K562 (cell line): ENCODE results near the gene IRS1. TPM values are rescaled to one million over a fixed set of nuclear protein-coding genes. Genes with fewer than 3 reads are reported as not detected.
A peak's percentile ranks its signal among the peaks of the same experiment; 100 is the strongest.

Experiments used
- DNMT1 ChIP-seq: fragments of 450-650 bp; IDR thresholded peaks from 2 replicates; pipeline ENCODE4 v1.6.1; 2016; ENCODE audit warnings: antibody characterized with exemption, mild to moderate bottlenecking
- ELK1 ChIP-seq: sonication (generic); formaldehyde crosslinking; IDR thresholded peaks from 2 replicates; pipeline ENCODE4 v1.8.1; 2022; ENCODE audit warnings: missing genetic modification reagents
- ETV5 ChIP-seq: sonication (generic); formaldehyde crosslinking; IDR thresholded peaks from 2 replicates; pipeline ENCODE4 v1.4.0; 2020; ENCODE audit warnings: low read depth, mild to moderate bottlenecking, missing genetic modification reagents
- HMG20A ChIP-seq: fragments of 450-650 bp; formaldehyde crosslinking; conservative IDR thresholded peaks from 2 replicates; pipeline ENCODE4 v1.4.0; 2020; ENCODE audit warnings: mild to moderate bottlenecking, mixed read lengths
- JUND ChIP-seq, 2 experiments: IDR thresholded peaks; 2 replicates in 1 of 2; 3 replicates in 1 of 2; pipeline ENCODE4 v1.6.1; 2011; ENCODE audit warnings: borderline replicate concordance in 2 of 2, low read depth in 2 of 2, low read length in 2 of 2, improper control_type of control experiment in 1 of 2, missing biosample characterization in 1 of 2, missing genetic modification characterization in 1 of 2, missing genetic modification reagents in 1 of 2
- KLF16 ChIP-seq: IDR thresholded peaks from 2 replicates; pipeline ENCODE4 v1.6.1; 2016; ENCODE audit warnings: antibody characterized with exemption
- MCM2 ChIP-seq: fragments of 450-650 bp; IDR thresholded peaks from 2 replicates; pipeline ENCODE4 v1.6.1; 2017; ENCODE audit warnings: low read depth, mild to moderate bottlenecking
- NCOA4 ChIP-seq: fragments of 450-650 bp; IDR thresholded peaks from 2 replicates; pipeline ENCODE4 v1.6.1; 2018; ENCODE audit warnings: mild to moderate bottlenecking; ENCODE audit not compliant: partially characterized antibody
- NCOR1 ChIP-seq: fragments of 450-650 bp; IDR thresholded peaks from 2 replicates; pipeline ENCODE4 v1.6.1; 2016; ENCODE audit warnings: mild to moderate bottlenecking, moderate library complexity
- OTX1 ChIP-seq: fragments of 450-650 bp; formaldehyde crosslinking; IDR thresholded peaks from 2 replicates; pipeline ENCODE4 v1.4.0; 2022; ENCODE audit warnings: mild to moderate bottlenecking
- PHTF2 ChIP-seq: fragments of 250-450 bp; sonication (Bioruptor Pico); IDR thresholded peaks from 2 replicates; pipeline ENCODE4 v1.5.0; 2021; ENCODE audit warnings: mild to moderate bottlenecking
- RBM25 ChIP-seq: fragments of 200-400 bp; formaldehyde crosslinking; IDR thresholded peaks from 2 replicates; pipeline ENCODE4 v1.6.1; 2018; ENCODE audit warnings: low read length, low read depth, moderate library complexity; ENCODE audit not compliant: severe bottlenecking
- SMARCB1 ChIP-seq: IDR thresholded peaks from 2 replicates; pipeline ENCODE4 v1.6.1; 2011; ENCODE audit warnings: improper control_type of control experiment, low read depth; ENCODE audit not compliant: insufficient read length
- SMARCC2 ChIP-seq: fragments of 450-650 bp; IDR thresholded peaks from 2 replicates; pipeline ENCODE4 v1.6.1; 2017; ENCODE audit warnings: antibody characterized with exemption, moderate library complexity, mild to moderate bottlenecking, low read depth
- SMARCE1 ChIP-seq: fragments of 450-650 bp; IDR thresholded peaks from 2 replicates; pipeline ENCODE4 v1.7.1; 2016; ENCODE audit warnings: mild to moderate bottlenecking
- SNIP1 ChIP-seq: fragments of 450-650 bp; IDR thresholded peaks from 2 replicates; pipeline ENCODE4 v1.7.1; 2017; ENCODE audit warnings: low read depth, mild to moderate bottlenecking
- TEAD4 ChIP-seq, 2 experiments: sonication (generic) in 1 of 2; formaldehyde crosslinking in 1 of 2; IDR thresholded peaks; 2 replicates each; pipeline versions ENCODE4 v1.6.1 to v1.8.0; 2012 to 2022; ENCODE audit warnings: borderline replicate concordance in 1 of 2, inconsistent platforms in 1 of 2, low read length in 1 of 2, mild to moderate bottlenecking in 1 of 2, missing genetic modification reagents in 1 of 2
- TFAM ChIP-seq: fragments of 250-450 bp; sonication (Bioruptor Pico); conservative IDR thresholded peaks from 2 replicates; pipeline ENCODE4 v1.5.0; 2021; ENCODE audit warnings: mild to moderate bottlenecking, moderate library complexity
- ZBED1 ChIP-seq: IDR thresholded peaks from 2 replicates; pipeline ENCODE4 v1.6.1; 2014
- ZNF232 ChIP-seq: sonication (generic); formaldehyde crosslinking; IDR thresholded peaks from 2 replicates; pipeline ENCODE4 v1.8.0; 2022; ENCODE audit warnings: mild to moderate bottlenecking, missing genetic modification reagents
- ZNF444 ChIP-seq: fragments of 250-450 bp; sonication (Bioruptor Pico); IDR thresholded peaks from 2 replicates; pipeline ENCODE4 v1.4.0; 2020; ENCODE audit warnings: mild to moderate bottlenecking, moderate library complexity
- ZNF780A ChIP-seq: fragments of 250-450 bp; sonication (Bioruptor Pico); IDR thresholded peaks from 2 replicates; pipeline ENCODE4 v1.5.0; 2021; ENCODE audit warnings: mild to moderate bottlenecking
- polyA plus RNA-seq, 8 experiments: library from polyadenylated mRNA; depleted of rRNA in 4 of 8; stranded (reverse) in 5 of 8; unstranded in 3 of 8; fragments of >200 nt; fragmentation: Nextera tagmentation in 2 of 8; fragmentation: Illumina TruSeq in 1 of 8; extraction: Ambion mirVana in 2 of 8; extraction: Trizol in 1 of 8; gene quantifications; 2 replicates each; pipeline versions ENCODE4 v1.2.1 to v1.2.3, GENCODE V29; 2011 to 2014; ENCODE audit warnings: inconsistent platforms in 1 of 8, missing spikeins in 1 of 8
- total RNA-seq, 7 experiments: library from RNA; depleted of rRNA in 6 of 7; stranded (reverse); fragments of >200 nt in 6 of 7; fragmentation: Illumina TruSeq in 2 of 7; extraction: Trizol in 2 of 7; gene quantifications; 2 replicates each; pipeline versions ENCODE4 v1.2.1 to v1.2.3, GENCODE V29; 2011 to 2021; ENCODE audit warnings: low replicate concordance in 1 of 7
- TF ChIP-seq, protein P1 (sequence below): sonication (generic); formaldehyde crosslinking; IDR thresholded peaks from 2 replicates; pipeline ENCODE4 v1.8.1; 2023; ENCODE audit warnings: mild to moderate bottlenecking, missing genetic modification reagents
- TF ChIP-seq, protein P2 (sequence below): fragments of 450-650 bp; IDR thresholded peaks from 2 replicates; pipeline ENCODE4 v1.7.1; 2018; ENCODE audit warnings: mild to moderate bottlenecking, low read depth; ENCODE audit not compliant: partially characterized antibody

The IRS1 gene
- total and polyA plus RNA-seq, 9 of the 15 experiments (the other 6 are each of a cell fraction or from before 2014, with no cell fraction given): under 0.01 to 0.31 (median 0.08) TPM; not detected in 1

DNA sequence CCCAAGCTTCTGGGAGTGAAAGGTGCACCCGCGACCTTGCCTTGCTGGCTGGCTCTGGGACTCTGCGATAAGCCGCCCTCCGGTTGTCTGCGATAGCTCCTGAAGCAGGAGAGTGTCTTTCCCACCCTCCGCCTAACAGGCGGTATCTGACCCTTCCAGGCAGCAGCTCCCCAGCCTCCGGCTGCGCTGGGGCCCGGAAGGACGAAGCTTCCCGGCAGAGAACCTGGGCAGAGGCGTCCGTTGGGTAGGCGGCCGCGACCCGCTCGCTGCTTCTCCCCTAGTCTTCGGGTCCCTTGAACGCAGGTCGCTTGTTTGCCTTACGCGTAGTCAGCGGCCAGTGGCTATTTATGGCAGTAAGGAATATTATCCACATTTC is 35.8 kb upstream of the IRS1 start (continued):
- TF ChIP-seq, protein P1, sequence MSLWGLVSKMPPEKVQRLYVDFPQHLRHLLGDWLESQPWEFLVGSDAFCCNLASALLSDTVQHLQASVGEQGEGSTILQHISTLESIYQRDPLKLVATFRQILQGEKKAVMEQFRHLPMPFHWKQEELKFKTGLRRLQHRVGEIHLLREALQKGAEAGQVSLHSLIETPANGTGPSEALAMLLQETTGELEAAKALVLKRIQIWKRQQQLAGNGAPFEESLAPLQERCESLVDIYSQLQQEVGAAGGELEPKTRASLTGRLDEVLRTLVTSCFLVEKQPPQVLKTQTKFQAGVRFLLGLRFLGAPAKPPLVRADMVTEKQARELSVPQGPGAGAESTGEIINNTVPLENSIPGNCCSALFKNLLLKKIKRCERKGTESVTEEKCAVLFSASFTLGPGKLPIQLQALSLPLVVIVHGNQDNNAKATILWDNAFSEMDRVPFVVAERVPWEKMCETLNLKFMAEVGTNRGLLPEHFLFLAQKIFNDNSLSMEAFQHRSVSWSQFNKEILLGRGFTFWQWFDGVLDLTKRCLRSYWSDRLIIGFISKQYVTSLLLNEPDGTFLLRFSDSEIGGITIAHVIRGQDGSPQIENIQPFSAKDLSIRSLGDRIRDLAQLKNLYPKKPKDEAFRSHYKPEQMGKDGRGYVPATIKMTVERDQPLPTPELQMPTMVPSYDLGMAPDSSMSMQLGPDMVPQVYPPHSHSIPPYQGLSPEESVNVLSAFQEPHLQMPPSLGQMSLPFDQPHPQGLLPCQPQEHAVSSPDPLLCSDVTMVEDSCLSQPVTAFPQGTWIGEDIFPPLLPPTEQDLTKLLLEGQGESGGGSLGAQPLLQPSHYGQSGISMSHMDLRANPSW (CRISPR knock-in tag): no peak
- TF ChIP-seq HMG20A: no peak
- TF ChIP-seq TFAM: no peak
- TF ChIP-seq OTX1 (CRISPR knock-in tag): no peak
- TF ChIP-seq TEAD4 (IDR thresholded peaks at IDR 0.05; ENCODE audit: low read length): peak; percentile 96
- no peak for TF ChIP-seq TEAD4 (CRISPR knock-in tag; IDR thresholded peaks at IDR 0.05; ENCODE audit: borderline replicate concordance)
- TF ChIP-seq ZNF444 (CRISPR knock-in tag): no peak
- no peak for TF ChIP-seq SNIP1
- TF ChIP-seq SMARCB1: no peak
- TF ChIP-seq ETV5 (CRISPR knock-in tag): 0 out of 2 replicates have a peak, but pooled peaks have one; percentile 23
- TF ChIP-seq ELK1 (CRISPR knock-in tag): no peak
- peak; percentile 96 for TF ChIP-seq NCOR1
- TF ChIP-seq ZNF780A (CRISPR knock-in tag): no peak
- TF ChIP-seq KLF16: peak; percentile 86
- TF ChIP-seq SMARCC2: peak; percentile 42; the same call in 1 of the 2 replicates
- no peak for TF ChIP-seq PHTF2 (CRISPR knock-in tag)
- TF ChIP-seq JUND (IDR thresholded peaks at IDR 0.05; ENCODE audit: borderline replicate concordance, low read depth, low read length): no peak
- TF ChIP-seq JUND (tag; IDR thresholded peaks at IDR 0.05; ENCODE audit: borderline replicate concordance, low read depth, low read length): no peak; the same call in 2 of the 3 replicates
- peak; percentile 45; the same call in 1 of the 2 replicates for TF ChIP-seq ZBED1
- TF ChIP-seq SMARCE1: peak; percentile 90
- TF ChIP-seq, protein P2, sequence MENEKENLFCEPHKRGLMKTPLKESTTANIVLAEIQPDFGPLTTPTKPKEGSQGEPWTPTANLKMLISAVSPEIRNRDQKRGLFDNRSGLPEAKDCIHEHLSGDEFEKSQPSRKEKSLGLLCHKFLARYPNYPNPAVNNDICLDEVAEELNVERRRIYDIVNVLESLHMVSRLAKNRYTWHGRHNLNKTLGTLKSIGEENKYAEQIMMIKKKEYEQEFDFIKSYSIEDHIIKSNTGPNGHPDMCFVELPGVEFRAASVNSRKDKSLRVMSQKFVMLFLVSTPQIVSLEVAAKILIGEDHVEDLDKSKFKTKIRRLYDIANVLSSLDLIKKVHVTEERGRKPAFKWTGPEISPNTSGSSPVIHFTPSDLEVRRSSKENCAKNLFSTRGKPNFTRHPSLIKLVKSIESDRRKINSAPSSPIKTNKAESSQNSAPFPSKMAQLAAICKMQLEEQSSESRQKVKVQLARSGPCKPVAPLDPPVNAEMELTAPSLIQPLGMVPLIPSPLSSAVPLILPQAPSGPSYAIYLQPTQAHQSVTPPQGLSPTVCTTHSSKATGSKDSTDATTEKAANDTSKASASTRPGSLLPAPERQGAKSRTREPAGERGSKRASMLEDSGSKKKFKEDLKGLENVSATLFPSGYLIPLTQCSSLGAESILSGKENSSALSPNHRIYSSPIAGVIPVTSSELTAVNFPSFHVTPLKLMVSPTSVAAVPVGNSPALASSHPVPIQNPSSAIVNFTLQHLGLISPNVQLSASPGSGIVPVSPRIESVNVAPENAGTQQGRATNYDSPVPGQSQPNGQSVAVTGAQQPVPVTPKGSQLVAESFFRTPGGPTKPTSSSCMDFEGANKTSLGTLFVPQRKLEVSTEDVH: no peak
- no peak for TF ChIP-seq RBM25
- no peak for TF ChIP-seq MCM2
- TF ChIP-seq NCOA4: no peak
- no peak for TF ChIP-seq ZNF232 (CRISPR knock-in tag)
- TF ChIP-seq DNMT1: no peak
